ENCODE measurements around the gene C1QTNF8.

C1QTNF8 gene

GRCh38 chr16:1077877-1078578, 18.0 kb downstream of the C1QTNF8 start:
- H3K36me3 ChIP-seq (ENCODE audit: insufficient read depth, low read length): no peaks in the 10 kb centered on the region
- peaks cover 7% of the 10 kb centered on the region for H3K4me1 ChIP-seq (ENCODE audit: control insufficient read depth, insufficient read depth, low read length)
- no peak overlapping the region for H3K4me2 ChIP-seq (ENCODE audit: low read length)
- H3K9me3 ChIP-seq (replicated peaks; ENCODE audit: low read length): no peaks in the 10 kb centered on the region
- peaks cover 44% of the 10 kb centered on the region for H3K27me3 ChIP-seq (ENCODE audit: control insufficient read depth, insufficient read depth, low read length)
- H3K4me3 ChIP-seq (ENCODE audit: low read length): no peak overlapping the region
- H3K9ac ChIP-seq (ENCODE audit: low read depth, low read length): no peak overlapping the region

GRCh38 chr16:1076801-1077576, 19.1 kb downstream of the C1QTNF8 start:
- Histone ChIP-seq H3K9ac (ENCODE audit: low read depth, low read length) (no peak overlapping the region), H3K9me3 (replicated peaks; ENCODE audit: low read length) (no peaks in the 10 kb centered on the region), H3K36me3 (ENCODE audit: insufficient read depth, low read length) (no peaks in the 10 kb centered on the region), H3K4me2 (ENCODE audit: low read length) (no peak overlapping the region), H3K4me3 (ENCODE audit: low read length) (no peak overlapping the region), H3K4me1 (ENCODE audit: control insufficient read depth, insufficient read depth, low read length) (peaks cover 7% of the 10 kb centered on the region), H3K27me3 (ENCODE audit: control insufficient read depth, insufficient read depth, low read length) (peaks cover 49% of the 10 kb centered on the region)

- Histone ChIP-seq H3K9ac (ENCODE audit: low read depth, low read length) (no peak overlapping the region), H3K4me3 (ENCODE audit: low read length) (no peak overlapping the region), H3K4me2 (ENCODE audit: low read length) (no peak overlapping the region), H3K9me3 (replicated peaks; ENCODE audit: low read length) (no peaks in the 10 kb centered on the region), H3K36me3 (ENCODE audit: insufficient read depth, low read length) (no peaks in the 10 kb centered on the region), H3K27me3 (ENCODE audit: control insufficient read depth, insufficient read depth, low read length) (peaks cover 52% of the 10 kb centered on the region), H3K4me1 (ENCODE audit: control insufficient read depth, insufficient read depth, low read length) (peaks cover 7% of the 10 kb centered on the region)
Observed at GRCh38 chr16:1075546-1075945, 20.5 kb downstream of the C1QTNF8 start.

- H3K27me3 ChIP-seq (ENCODE audit: control insufficient read depth, insufficient read depth, low read length): peaks cover 60% of the 10 kb centered on the region
- no peaks in the 10 kb centered on the region for H3K36me3 ChIP-seq (ENCODE audit: insufficient read depth, low read length)
- no peak overlapping the region for H3K4me2 ChIP-seq (ENCODE audit: low read length)
- no peaks in the 10 kb centered on the region for H3K9me3 ChIP-seq (replicated peaks; ENCODE audit: low read length)
- peaks cover 7% of the 10 kb centered on the region for H3K4me1 ChIP-seq (ENCODE audit: control insufficient read depth, insufficient read depth, low read length)
- H3K4me3 ChIP-seq (ENCODE audit: low read length): no peak overlapping the region
- H3K9ac ChIP-seq (ENCODE audit: low read depth, low read length): no peak overlapping the region
Observed at GRCh38 chr16:1074379-1074649, 21.7 kb downstream of the C1QTNF8 start.

- Histone ChIP-seq H3K27me3 (ENCODE audit: control insufficient read depth, insufficient read depth, low read length) (peaks cover 61% of the 10 kb centered on the region), H3K4me1 (ENCODE audit: control insufficient read depth, insufficient read depth, low read length) (peaks cover 5% of the 10 kb centered on the region), H3K9me3 (replicated peaks; ENCODE audit: low read length) (no peaks in the 10 kb centered on the region), H3K9ac (ENCODE audit: low read depth, low read length) (no peak overlapping the region), H3K4me3 (ENCODE audit: low read length) (no peak overlapping the region), H3K36me3 (ENCODE audit: insufficient read depth, low read length) (no peaks in the 10 kb centered on the region), H3K4me2 (ENCODE audit: low read length) (no peak overlapping the region)
Observed at GRCh38 chr16:1073566-1074378, 22.3 kb downstream of the C1QTNF8 start.

- Histone ChIP-seq H3K27me3 (ENCODE audit: control insufficient read depth, insufficient read depth, low read length) (peaks cover 67% of the 10 kb centered on the region), H3K4me1 (ENCODE audit: control insufficient read depth, insufficient read depth, low read length) (no peaks in the 10 kb centered on the region), H3K9ac (ENCODE audit: low read depth, low read length) (no peak overlapping the region), H3K4me3 (ENCODE audit: low read length) (no peak overlapping the region), H3K4me2 (ENCODE audit: low read length) (no peak overlapping the region), H3K36me3 (ENCODE audit: insufficient read depth, low read length) (no peaks in the 10 kb centered on the region), H3K9me3 (replicated peaks; ENCODE audit: low read length) (no peaks in the 10 kb centered on the region)
Observed at GRCh38 chr16:1073262-1073558, 22.8 kb downstream of the C1QTNF8 start.

GRCh38 chr16:1072526-1073261, 23.4 kb downstream of the C1QTNF8 start, which contains the start of gene SSTR5:
TSS of gene SSTR5 (plus strand) at chr16:1072747. CDS start at chr16:1078869, 6,122 bp downstream.
- Histone ChIP-seq H3K9ac (ENCODE audit: low read depth, low read length) (no peak within 1 kb of the TSS), H3K36me3 (ENCODE audit: insufficient read depth, low read length) (no peaks in the 10 kb centered on the region), H3K4me3 (ENCODE audit: low read length) (no peak within 1 kb of the TSS), H3K9me3 (replicated peaks; ENCODE audit: low read length) (no peaks in the 10 kb centered on the region), H3K4me1 (ENCODE audit: control insufficient read depth, insufficient read depth, low read length) (no peaks in the 10 kb centered on the region), H3K4me2 (ENCODE audit: low read length) (no peak within 1 kb of the TSS), H3K27me3 (ENCODE audit: control insufficient read depth, insufficient read depth, low read length) (peaks cover 72% of the 10 kb centered on the region)

GRCh38 chr16:1071561-1072225, 24.4 kb downstream of the C1QTNF8 start:
- Histone ChIP-seq H3K4me1 (ENCODE audit: control insufficient read depth, insufficient read depth, low read length) (no peaks in the 10 kb centered on the region), H3K36me3 (ENCODE audit: insufficient read depth, low read length) (no peaks in the 10 kb centered on the region), H3K27me3 (ENCODE audit: control insufficient read depth, insufficient read depth, low read length) (peaks cover 74% of the 10 kb centered on the region), H3K9me3 (replicated peaks; ENCODE audit: low read length) (no peaks in the 10 kb centered on the region), H3K9ac (ENCODE audit: low read depth, low read length) (no peak overlapping the region), H3K4me3 (ENCODE audit: low read length) (no peak overlapping the region), H3K4me2 (ENCODE audit: low read length) (no peak overlapping the region)

GRCh38 chr16:1070864-1071408, 25.1 kb downstream of the C1QTNF8 start:
- H3K9me3 ChIP-seq (replicated peaks; ENCODE audit: low read length): no peaks in the 10 kb centered on the region
- no peak overlapping the region for H3K4me2 ChIP-seq (ENCODE audit: low read length)
- H3K4me3 ChIP-seq (ENCODE audit: low read length): no peak overlapping the region
- H3K36me3 ChIP-seq (ENCODE audit: insufficient read depth, low read length): no peaks in the 10 kb centered on the region
- H3K27me3 ChIP-seq (ENCODE audit: control insufficient read depth, insufficient read depth, low read length): peaks cover 73% of the 10 kb centered on the region
- H3K9ac ChIP-seq (ENCODE audit: low read depth, low read length): no peak overlapping the region
- no peaks in the 10 kb centered on the region for H3K4me1 ChIP-seq (ENCODE audit: control insufficient read depth, insufficient read depth, low read length)

- peaks cover 76% of the 10 kb centered on the region for H3K27me3 ChIP-seq (ENCODE audit: control insufficient read depth, insufficient read depth, low read length)
Observed at GRCh38 chr16:1070084-1070863, 25.8 kb downstream of the C1QTNF8 start.

More at GRCh38 chr16:1070084-1070863, 25.8 kb downstream of the C1QTNF8 start:
- Histone ChIP-seq H3K4me2 (ENCODE audit: low read length) (no peak overlapping the region), H3K9ac (ENCODE audit: low read depth, low read length) (no peak overlapping the region), H3K4me1 (ENCODE audit: control insufficient read depth, insufficient read depth, low read length) (no peaks in the 10 kb centered on the region), H3K36me3 (ENCODE audit: insufficient read depth, low read length) (no peaks in the 10 kb centered on the region), H3K9me3 (replicated peaks; ENCODE audit: low read length) (no peaks in the 10 kb centered on the region), H3K4me3 (ENCODE audit: low read length) (no peak overlapping the region)
